ENCODE data around the gene ZDHHC19. TPM values are rescaled to one million over a fixed set of nuclear protein-coding genes. Genes with fewer than 3 reads are reported as not detected.

ZDHHC19 gene, protein sequence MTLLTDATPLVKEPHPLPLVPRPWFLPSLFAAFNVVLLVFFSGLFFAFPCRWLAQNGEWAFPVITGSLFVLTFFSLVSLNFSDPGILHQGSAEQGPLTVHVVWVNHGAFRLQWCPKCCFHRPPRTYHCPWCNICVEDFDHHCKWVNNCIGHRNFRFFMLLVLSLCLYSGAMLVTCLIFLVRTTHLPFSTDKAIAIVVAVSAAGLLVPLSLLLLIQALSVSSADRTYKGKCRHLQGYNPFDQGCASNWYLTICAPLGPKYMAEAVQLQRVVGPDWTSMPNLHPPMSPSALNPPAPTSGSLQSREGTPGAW
- 0.21 to 0.23 TPM in 2 of 5 replicates, not detected in the others for total RNA-seq (2022; extraction: Qiagen RNA extraction; ENCODE audit: low read depth)

DNA sequence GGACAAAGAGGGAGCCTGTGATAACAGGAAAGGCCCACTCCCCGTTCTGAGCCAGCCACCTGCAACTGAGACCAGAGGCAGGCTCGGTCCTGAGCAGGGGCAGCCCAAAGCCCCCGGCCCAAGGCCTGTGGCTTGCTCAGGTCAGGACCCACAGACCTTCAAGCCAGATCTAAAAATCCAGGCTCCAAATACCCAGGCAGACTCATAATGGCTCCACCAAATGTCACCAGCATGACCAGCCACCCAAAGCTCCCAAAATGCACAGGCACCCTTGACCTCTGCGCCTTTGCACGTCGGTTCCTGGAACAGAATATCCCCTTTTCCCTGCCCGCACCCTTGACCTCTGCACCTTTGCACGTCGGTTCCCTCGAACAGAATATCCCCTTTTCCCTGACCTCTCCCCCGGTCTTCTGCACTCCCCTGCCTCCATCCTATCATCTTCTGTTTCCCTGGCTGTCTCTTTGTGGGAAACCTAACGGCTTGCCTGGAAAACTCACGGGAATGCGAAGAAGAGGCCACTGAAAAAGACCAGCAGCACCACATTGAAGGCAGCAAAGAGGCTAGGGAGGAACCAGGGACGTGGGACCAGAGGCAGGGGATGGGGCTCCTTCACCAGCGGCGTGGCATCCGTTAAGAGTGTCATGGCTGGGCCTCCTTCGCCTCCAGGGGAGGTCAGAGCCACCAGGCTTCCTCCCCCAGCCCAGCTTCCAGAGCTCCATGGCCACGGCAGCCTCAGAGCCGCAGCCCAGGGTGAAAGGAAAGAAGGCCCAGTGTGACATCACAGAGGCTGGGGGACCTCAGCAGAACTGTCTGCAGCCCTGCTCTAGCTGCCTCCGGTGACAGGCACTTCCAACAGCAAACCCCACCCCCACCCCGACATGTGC lies at the start of gene ZDHHC19:
ZDHHC19 (minus strand) TSS at position 728 of the 884 bp plus-strand sequence; CDS start at position 643, 85 bp downstream.

DNA sequence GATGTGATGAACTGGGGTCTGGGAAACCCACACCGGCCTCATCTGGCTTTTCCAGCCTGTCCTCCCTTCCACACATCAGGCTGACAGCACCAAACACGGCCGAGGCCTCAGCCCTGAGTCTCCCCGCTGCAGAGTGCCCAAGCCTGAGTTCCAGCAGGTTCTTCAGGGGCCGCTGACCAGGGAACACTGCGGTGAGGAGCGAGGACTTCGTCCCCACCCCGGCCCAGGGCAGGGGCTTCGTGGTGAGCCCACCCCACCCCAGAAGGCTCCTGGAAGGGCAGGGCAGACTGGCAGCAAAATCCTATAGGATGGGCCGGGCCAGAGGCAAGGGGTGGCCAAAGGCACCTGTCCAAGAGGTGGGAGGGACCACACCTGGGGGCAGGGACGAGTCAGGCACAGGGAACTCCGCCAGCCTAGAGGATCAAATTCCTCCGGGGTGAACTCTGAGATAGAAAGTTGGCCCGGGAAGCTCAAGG lies 4.9 kb upstream of the ZDHHC19 start, which contains the start of gene SLC51A:
SLC51A (plus strand) TSS at position 446 of the 476 bp plus-strand sequence. CDS start 179 bp downstream, outside the sequence.

Other genes with a start within 250 kb of the ZDHHC19 start
- 101 to 120 TPM (median 108 TPM) in 5 replicates for gene TFRC, start 129.3 kb downstream of the ZDHHC19 start, total RNA-seq (2022; extraction: Qiagen RNA extraction; ENCODE audit: low read depth)
- not detected in 5 replicates for gene SLC51A, start 5.1 kb upstream of the ZDHHC19 start, total RNA-seq (2022; extraction: Qiagen RNA extraction; ENCODE audit: low read depth)
- gene PCYT1A, start 76.3 kb upstream of the ZDHHC19 start, total RNA-seq (2022; extraction: Qiagen RNA extraction; ENCODE audit: low read depth) = 32.1 to 39.9 TPM (median 35.5 TPM) in 5 replicates
- 22.4 to 27.9 TPM (median 23.8 TPM) in 5 replicates for gene DYNLT2B, start 106.8 kb upstream of the ZDHHC19 start, total RNA-seq (2022; extraction: Qiagen RNA extraction; ENCODE audit: low read depth)
- gene TM4SF19, start 127.0 kb upstream of the ZDHHC19 start, total RNA-seq (2022; extraction: Qiagen RNA extraction; ENCODE audit: low read depth) = 7.4 to 12.7 TPM (median 11.1 TPM) in 5 replicates
- gene UBXN7, start 221.0 kb upstream of the ZDHHC19 start, total RNA-seq (2022; extraction: Qiagen RNA extraction; ENCODE audit: low read depth) = 7.5 to 12.3 TPM (median 10.2 TPM) in 5 replicates